HUES48 (cell line): ENCODE measurements around the gene LHFPL3.

Experiments used
- H3K27ac ChIP-seq: one replicate; pipeline ENCODE4 v1.7.0; 2013; ENCODE audit warnings: low read depth, low read length, inconsistent platforms
- H3K27me3 ChIP-seq: 2 replicates; pipeline ENCODE4 v1.6.1; 2013; ENCODE audit warnings: mild to moderate bottlenecking, low read length; ENCODE audit not compliant: control insufficient read depth, insufficient read depth
- H3K36me3 ChIP-seq: 2 replicates; pipeline ENCODE4 v1.6.1; 2013; ENCODE audit warnings: low read length; ENCODE audit not compliant: control insufficient read depth, insufficient read depth
- H3K4me1 ChIP-seq: 2 replicates; pipeline ENCODE4 v1.6.1; 2013; ENCODE audit warnings: mild to moderate bottlenecking, low read length; ENCODE audit not compliant: control insufficient read depth, insufficient read depth
- H3K4me3 ChIP-seq: 2 replicates; pipeline ENCODE4 v1.5.1; 2013; ENCODE audit warnings: mild to moderate bottlenecking, low read depth, low read length
- H3K9ac ChIP-seq: 2 replicates; pipeline ENCODE4 v1.6.1; 2013; ENCODE audit warnings: mild to moderate bottlenecking, low read depth, low read length, moderate library complexity
- H3K9me3 ChIP-seq: 2 replicates; pipeline ENCODE4 v1.6.1; 2013; ENCODE audit warnings: low read length; ENCODE audit not compliant: control insufficient read depth, insufficient read depth

The LHFPL3 gene

GRCh38 chr7:104371216-104371979, 43.0 kb downstream of the LHFPL3 start:
- Histone ChIP-seq H3K9me3 (no peaks in the 10 kb centered on the region), H3K27me3 (no peaks in the 10 kb centered on the region), H3K36me3 (no peaks in the 10 kb centered on the region), H3K27ac (no peak overlapping the region), H3K9ac (no peak overlapping the region), H3K4me3 (no peak overlapping the region), H3K4me1 (0 out of 2 replicates have a peak, but pooled peaks cover 3% of the 10 kb centered on the region)

DNA sequence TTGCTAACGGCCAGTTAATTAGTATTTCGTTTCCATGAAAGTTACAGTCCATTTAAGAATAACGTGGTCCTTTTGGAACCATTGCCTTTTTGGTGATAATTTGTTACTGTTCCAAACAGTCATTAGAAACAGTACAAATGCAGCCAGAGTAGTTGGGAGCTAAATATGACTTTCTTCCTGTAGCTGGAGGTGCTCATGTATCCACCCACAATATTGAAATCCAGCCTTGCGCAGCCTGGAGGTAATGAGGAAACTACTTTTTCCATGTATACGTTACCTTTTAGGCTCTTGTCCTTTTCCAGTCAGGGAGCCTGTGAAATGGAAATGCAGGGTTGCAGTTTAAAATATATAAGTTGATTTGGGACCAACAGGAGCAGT, 43.6 kb downstream of the LHFPL3 start:
- Histone ChIP-seq H3K9me3 (no peaks in the 10 kb centered on the region), H3K4me3 (no peak overlapping the region), H3K36me3 (no peaks in the 10 kb centered on the region), H3K4me1 (peaks cover 5% of the 10 kb centered on the region; the same call in 1 of the 2 replicates), H3K9ac (no peak overlapping the region), H3K27ac (no peak overlapping the region), H3K27me3 (no peaks in the 10 kb centered on the region)

DNA sequence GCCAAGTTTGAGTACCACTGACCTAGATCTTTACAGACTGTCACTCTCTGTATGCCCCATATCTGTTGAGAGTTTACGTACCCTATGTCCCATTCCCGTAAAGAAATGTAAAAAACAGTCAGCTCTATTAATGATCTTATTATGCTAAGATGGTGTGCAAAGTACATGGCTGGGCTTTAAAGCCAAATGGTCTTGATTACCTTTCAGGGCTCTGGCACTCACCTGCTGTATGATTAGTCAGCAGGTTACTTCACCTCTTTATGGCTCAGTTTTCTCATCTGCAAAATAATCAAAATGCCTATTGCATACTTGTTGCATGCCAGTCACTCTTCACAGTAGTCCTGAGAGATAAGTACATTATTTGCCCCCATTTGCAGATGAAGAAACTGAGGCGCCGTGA, 54.2 kb downstream of the LHFPL3 start:
- Histone ChIP-seq H3K27me3 (no peaks in the 10 kb centered on the region), H3K36me3 (no peaks in the 10 kb centered on the region), H3K4me3 (no peak overlapping the region), H3K9me3 (0 out of 2 replicates have a peak, but pooled peaks cover 8% of the 10 kb centered on the region), H3K27ac (no peak overlapping the region), H3K4me1 (peaks cover 5% of the 10 kb centered on the region; the same call in 1 of the 2 replicates), H3K9ac (no peak overlapping the region)

DNA sequence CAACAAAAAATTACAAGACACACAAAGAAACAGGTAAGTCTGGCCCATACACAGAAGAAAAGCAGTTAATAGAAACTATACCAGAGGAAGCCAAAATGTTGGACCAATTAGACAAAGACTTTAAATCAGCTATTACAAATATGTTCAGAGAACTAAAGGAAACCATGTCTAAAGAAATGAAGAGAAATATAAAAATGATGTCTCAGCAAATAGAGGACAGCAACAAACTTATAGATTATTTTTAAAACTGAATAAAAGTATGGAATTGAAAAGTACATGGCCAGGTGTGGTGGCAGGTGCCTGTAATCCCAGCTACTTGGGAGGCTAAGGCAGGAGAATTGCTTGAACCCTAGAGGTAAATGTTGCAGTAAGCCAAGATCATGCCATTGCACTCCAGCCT, 58.5 kb downstream of the LHFPL3 start:
- H3K4me1 ChIP-seq, result peaks cover 5% of the 10 kb centered on the region; the same call in 1 of the 2 replicates
- H3K36me3 ChIP-seq, result no peaks in the 10 kb centered on the region
- no peak overlapping the region for H3K9ac ChIP-seq
- no peaks in the 10 kb centered on the region for H3K27me3 ChIP-seq
- peaks cover 11% of the 10 kb centered on the region for H3K9me3 ChIP-seq
- H3K27ac ChIP-seq, result no peak overlapping the region
- H3K4me3 ChIP-seq, result no peak overlapping the region

DNA sequence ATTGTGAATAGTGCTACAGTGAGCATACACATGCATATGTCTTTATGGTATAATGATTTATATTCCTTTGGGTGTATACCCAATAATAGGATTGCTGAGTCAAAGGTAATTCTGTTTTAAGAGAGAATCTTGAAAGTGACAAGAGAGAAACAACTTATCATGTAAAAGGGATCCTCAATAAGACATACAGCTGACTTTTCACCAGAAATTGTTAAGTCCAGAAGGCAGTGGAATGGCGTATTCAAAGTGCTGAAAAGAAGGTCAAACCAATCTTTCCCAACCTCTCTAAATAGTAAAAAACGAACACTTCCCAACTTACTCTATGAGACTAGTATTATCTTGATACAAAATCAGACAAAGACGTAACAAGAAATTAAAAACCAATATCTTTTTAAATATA, 59.8 kb downstream of the LHFPL3 start:
- Histone ChIP-seq H3K27me3 (no peaks in the 10 kb centered on the region), H3K4me3 (no peak overlapping the region), H3K4me1 (peaks cover 5% of the 10 kb centered on the region; the same call in 1 of the 2 replicates), H3K9ac (no peak overlapping the region), H3K27ac (no peak overlapping the region), H3K9me3 (peaks cover 11% of the 10 kb centered on the region), H3K36me3 (no peaks in the 10 kb centered on the region)

DNA sequence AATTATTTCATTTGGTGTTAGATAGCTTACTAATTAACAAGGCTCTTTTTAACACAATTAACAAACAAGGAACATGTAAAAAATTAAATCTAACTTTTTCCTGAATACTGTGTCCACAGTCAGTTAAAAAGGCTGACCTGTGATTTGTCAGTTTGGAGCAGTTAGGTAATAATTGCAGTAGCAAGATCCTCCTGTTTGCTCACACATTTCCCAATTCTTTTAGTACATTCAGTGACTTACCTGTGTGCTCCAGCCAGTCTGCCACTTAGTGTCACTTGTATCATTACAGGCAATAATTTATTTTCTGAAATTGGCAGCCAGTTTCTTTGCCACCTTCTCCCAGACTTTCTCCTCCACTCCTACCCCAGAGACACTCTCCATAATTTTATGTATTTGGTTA, 66.8 kb downstream of the LHFPL3 start:
- Histone ChIP-seq H3K9ac (no peak overlapping the region), H3K9me3 (no peaks in the 10 kb centered on the region), H3K27me3 (no peaks in the 10 kb centered on the region), H3K27ac (no peak overlapping the region), H3K4me1 (peaks cover 3% of the 10 kb centered on the region; the same call in 1 of the 2 replicates), H3K4me3 (no peak overlapping the region), H3K36me3 (no peaks in the 10 kb centered on the region)

DNA sequence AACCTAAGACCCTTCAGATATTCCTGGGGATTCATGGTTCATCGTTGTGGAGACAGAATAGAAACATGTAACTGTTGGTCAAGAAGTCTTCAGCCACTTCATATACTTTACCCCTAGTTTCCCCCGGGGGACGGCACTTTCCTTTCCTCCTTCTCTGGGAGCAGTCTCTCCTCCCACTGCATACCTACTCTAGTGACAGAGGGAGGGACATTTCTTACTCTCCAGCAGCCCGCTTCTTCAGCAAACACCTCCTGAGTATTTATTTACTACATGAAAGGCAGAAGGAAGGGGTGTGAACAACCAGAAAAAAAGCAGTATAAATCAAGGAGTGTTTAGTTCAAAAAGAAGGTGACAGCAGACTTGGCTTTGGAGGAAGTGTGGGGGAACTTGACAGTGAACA, 69.0 kb downstream of the LHFPL3 start:
- Histone ChIP-seq H3K4me3 (no peak overlapping the region), H3K27ac (no peak overlapping the region), H3K9me3 (no peaks in the 10 kb centered on the region), H3K36me3 (no peaks in the 10 kb centered on the region), H3K4me1 (peaks cover 3% of the 10 kb centered on the region; the same call in 1 of the 2 replicates), H3K27me3 (no peaks in the 10 kb centered on the region), H3K9ac (no peak overlapping the region)

- Histone ChIP-seq H3K27me3 (no peaks in the 10 kb centered on the region), H3K4me1 (no peaks in the 10 kb centered on the region), H3K9ac (no peak overlapping the region), H3K9me3 (no peaks in the 10 kb centered on the region), H3K36me3 (no peaks in the 10 kb centered on the region), H3K4me3 (no peak overlapping the region), H3K27ac (no peak overlapping the region)
These were observed 80.0 kb downstream of the LHFPL3 start for GRCh38 chr7:104408371-104408770.

DNA sequence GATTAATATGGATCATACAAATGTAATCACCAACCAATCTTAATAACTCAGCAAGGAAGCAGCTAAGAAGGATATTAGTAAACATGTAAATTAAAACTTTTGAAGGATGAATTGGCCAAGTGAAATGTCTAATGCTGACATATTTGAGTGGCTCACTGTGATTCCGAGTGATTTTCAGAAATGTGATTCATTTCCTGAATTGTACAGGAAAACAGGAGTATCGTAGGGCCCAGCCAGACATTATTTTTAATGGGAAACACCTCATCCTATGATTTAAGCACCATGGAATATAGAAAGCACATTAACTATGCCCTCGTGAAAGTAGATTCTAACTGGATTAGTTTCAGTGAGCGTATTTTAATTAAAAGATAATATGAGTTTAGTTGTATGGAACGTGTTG, 82.3 kb downstream of the LHFPL3 start:
- no peak overlapping the region for H3K9ac ChIP-seq
- no peaks in the 10 kb centered on the region for H3K9me3 ChIP-seq
- no peaks in the 10 kb centered on the region for H3K27me3 ChIP-seq
- H3K4me1 ChIP-seq, result peaks cover 3% of the 10 kb centered on the region; the same call in 1 of the 2 replicates
- H3K36me3 ChIP-seq, result no peaks in the 10 kb centered on the region
- no peak overlapping the region for H3K4me3 ChIP-seq
- no peak overlapping the region for H3K27ac ChIP-seq

GRCh38 chr7:104412911-104413310, 84.5 kb downstream of the LHFPL3 start:
- Histone ChIP-seq H3K4me3 (no peak overlapping the region), H3K27ac (no peak overlapping the region), H3K4me1 (peaks cover 3% of the 10 kb centered on the region; the same call in 1 of the 2 replicates), H3K27me3 (no peaks in the 10 kb centered on the region), H3K9ac (no peak overlapping the region), H3K36me3 (no peaks in the 10 kb centered on the region), H3K9me3 (no peaks in the 10 kb centered on the region)

- no peaks in the 10 kb centered on the region for H3K27me3 ChIP-seq
- H3K9ac ChIP-seq, result no peak overlapping the region
- no peaks in the 10 kb centered on the region for H3K9me3 ChIP-seq
- peaks cover 3% of the 10 kb centered on the region; the same call in 1 of the 2 replicates for H3K4me1 ChIP-seq
- no peaks in the 10 kb centered on the region for H3K36me3 ChIP-seq
- H3K4me3 ChIP-seq, result no peak overlapping the region
- no peak overlapping the region for H3K27ac ChIP-seq
These were observed 85.8 kb downstream of the LHFPL3 start for GRCh38 chr7:104414216-104414615.
